GM21723 (cell line): ENCODE data around the gene BARHL1.

Source experiments
- ATAC-seq: cut with Tn5 transposase; IDR thresholded peaks from one replicate; pipeline ENCODE4 v1.9.1; 2021; ENCODE audit warnings: mild to moderate bottlenecking, moderate library complexity; ENCODE audit not compliant: unreplicated experiment

Gene BARHL1

GRCh38 chr9:132586830-132587591 lies 4.6 kb downstream of the BARHL1 start:
- ATAC-seq, result no peak

GRCh38 chr9:132587592-132587955 lies 5.2 kb downstream of the BARHL1 start:
- ATAC-seq, result no peak

- ATAC-seq, result no peak
Measured at GRCh38 chr9:132588098-132588497, 5.7 kb downstream of the BARHL1 start.

- ATAC-seq, result no peak
Measured at GRCh38 chr9:132588501-132589147, 6.2 kb downstream of the BARHL1 start.

GRCh38 chr9:132589148-132590036 lies 7.0 kb downstream of the BARHL1 start:
- no peak for ATAC-seq

GRCh38 chr9:132590037-132590317 lies 7.6 kb downstream of the BARHL1 start:
- ATAC-seq, result no peak

- ATAC-seq, result no peak
Measured at GRCh38 chr9:132590318-132591182, 8.1 kb downstream of the BARHL1 start.

- no peak for ATAC-seq
Measured at GRCh38 chr9:132591244-132591643, 8.8 kb downstream of the BARHL1 start.

- no peak for ATAC-seq
Measured at GRCh38 chr9:132591751-132592314, 9.4 kb downstream of the BARHL1 start.

GRCh38 chr9:132592451-132592850 lies 10.0 kb downstream of the BARHL1 start:
- no peak for ATAC-seq

GRCh38 chr9:132594412-132594811 lies 12.0 kb downstream of the BARHL1 start:
- ATAC-seq, result no peak

GRCh38 chr9:132595319-132595718 lies 12.9 kb downstream of the BARHL1 start:
- ATAC-seq, result no peak

GRCh38 chr9:132596200-132596599 lies 13.8 kb downstream of the BARHL1 start:
- ATAC-seq, result no peak

- ATAC-seq, result no peak
Measured at GRCh38 chr9:132597073-132597775, 14.8 kb downstream of the BARHL1 start.

- no peak for ATAC-seq
Measured at GRCh38 chr9:132600326-132600984, 18.0 kb downstream of the BARHL1 start.

GRCh38 chr9:132602207-132602606 lies 19.8 kb downstream of the BARHL1 start:
- ATAC-seq, result no peak

GRCh38 chr9:132605387-132605786 lies 23.0 kb downstream of the BARHL1 start:
- ATAC-seq, result no peak

GRCh38 chr9:132606066-132606465 lies 23.7 kb downstream of the BARHL1 start:
- ATAC-seq, result no peak

- ATAC-seq, result no peak
Measured at GRCh38 chr9:132609184-132609583, 26.8 kb downstream of the BARHL1 start.
